PC-3 (cell line): Measurements from ENCODE around the gene CYP21A2.
"Not testable (repeated sequence)": the region's sequence is repeated elsewhere in the genome, so short reads cannot be mapped to it uniquely, and the experiment has no call there.

ENCODE experiments used
- EZH2 ChIP-seq: fragments of 300-600 bp; sonication (generic); IDR thresholded peaks from one replicate; pipeline ENCODE4 v1.6.1; 2017; ENCODE audit warnings: antibody characterized with exemption, mild to moderate bottlenecking, low read length; ENCODE audit not compliant: unreplicated experiment
- EZH2phosphoT487 ChIP-seq: fragments of 300-600 bp; sonication (generic); IDR thresholded peaks from 2 replicates; pipeline ENCODE4 v1.6.1; 2018; ENCODE audit warnings: mild to moderate bottlenecking, antibody characterized with exemption, low read length, borderline replicate concordance
- TF ChIP-seq, protein P1 (sequence below): fragments of 300-600 bp; sonication (generic); conservative IDR thresholded peaks from 2 replicates; pipeline ENCODE4 v1.5.1; 2017; ENCODE audit warnings: antibody characterized with exemption, low read depth, mild to moderate bottlenecking, low read length

DNA sequence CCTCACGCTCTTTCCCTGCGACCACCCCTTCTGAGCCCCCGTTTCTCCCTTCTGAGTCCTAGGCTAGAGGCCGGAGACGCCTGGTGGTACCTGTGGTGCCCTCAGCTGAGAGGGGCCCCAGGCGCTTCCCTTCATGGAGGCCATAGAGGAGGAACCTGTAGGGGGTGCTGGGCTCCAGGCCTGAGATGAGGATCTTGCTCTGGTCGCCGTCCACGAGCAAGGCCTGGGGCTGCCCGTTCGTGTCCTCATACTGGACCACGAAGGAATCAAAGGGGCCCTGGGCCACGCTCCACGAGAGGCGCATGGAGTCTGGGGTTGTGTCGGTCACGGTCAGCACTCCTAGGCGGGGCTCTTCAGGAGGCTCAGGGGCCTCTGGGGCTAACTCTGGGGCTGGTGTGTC lies 6.7 kb downstream of the CYP21A2 start:
- TF ChIP-seq, protein P1, sequence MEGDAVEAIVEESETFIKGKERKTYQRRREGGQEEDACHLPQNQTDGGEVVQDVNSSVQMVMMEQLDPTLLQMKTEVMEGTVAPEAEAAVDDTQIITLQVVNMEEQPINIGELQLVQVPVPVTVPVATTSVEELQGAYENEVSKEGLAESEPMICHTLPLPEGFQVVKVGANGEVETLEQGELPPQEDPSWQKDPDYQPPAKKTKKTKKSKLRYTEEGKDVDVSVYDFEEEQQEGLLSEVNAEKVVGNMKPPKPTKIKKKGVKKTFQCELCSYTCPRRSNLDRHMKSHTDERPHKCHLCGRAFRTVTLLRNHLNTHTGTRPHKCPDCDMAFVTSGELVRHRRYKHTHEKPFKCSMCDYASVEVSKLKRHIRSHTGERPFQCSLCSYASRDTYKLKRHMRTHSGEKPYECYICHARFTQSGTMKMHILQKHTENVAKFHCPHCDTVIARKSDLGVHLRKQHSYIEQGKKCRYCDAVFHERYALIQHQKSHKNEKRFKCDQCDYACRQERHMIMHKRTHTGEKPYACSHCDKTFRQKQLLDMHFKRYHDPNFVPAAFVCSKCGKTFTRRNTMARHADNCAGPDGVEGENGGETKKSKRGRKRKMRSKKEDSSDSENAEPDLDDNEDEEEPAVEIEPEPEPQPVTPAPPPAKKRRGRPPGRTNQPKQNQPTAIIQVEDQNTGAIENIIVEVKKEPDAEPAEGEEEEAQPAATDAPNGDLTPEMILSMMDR, result not testable (repeated sequence)
- not testable (repeated sequence) for TF ChIP-seq EZH2, EZH2phosphoT487
